Testis (tissue), 2 donors: ENCODE results near the gene PRKN.

Experiments used
- CTCF ChIP-seq, 3 experiments: fragments of 450-650 bp in 2 of 3; fragments of 200-600 bp in 1 of 3; sonication (generic) in 1 of 3; IDR thresholded peaks; one replicate each; pipeline ENCODE4 v1.5.1; 2016 to 2019; ENCODE audit warnings: antibody characterized with exemption in 3 of 3, mild to moderate bottlenecking in 2 of 3, moderate library complexity in 1 of 3
- POLR2A ChIP-seq: fragments of 450-650 bp; IDR thresholded peaks from one replicate; pipeline ENCODE4 v1.6.1; 2017; ENCODE audit warnings: antibody characterized with exemption, mild to moderate bottlenecking, moderate library complexity

GRCh38 chr6:161740486-161740885, 987.1 kb downstream of the PRKN start:
- TF ChIP-seq CTCF (IDR thresholded peaks at IDR 0.05) (no peak), POLR2A (no peak)
